ENCODE measurements around the gene NEK8. TPM values are rescaled to one million over a fixed set of nuclear protein-coding genes. Genes with fewer than 3 reads are reported as not detected.

NEK8 gene
- total RNA-seq, 2 experiments from 2014 or later = 4.7 to 5.2 TPM

GRCh38 chr17:28747051-28747691 lies 18.6 kb downstream of the NEK8 start:
- Mint-ChIP-seq H3K4me1 (ENCODE audit: low read depth) (peaks cover 30% of the 10 kb centered on the region), H3K4me3 (peak overlapping the region; percentile 45), H3K9me3 (no peaks in the 10 kb centered on the region), H3K36me3 (ENCODE audit: low read depth) (peaks cover 22% of the 10 kb centered on the region), H3K27me3 (no peaks in the 10 kb centered on the region), H3K27ac (peak overlapping the region; percentile 88)
- POLR2A ChIA-PET = interaction anchor here (2.3 to 13.8 kb wide), 2 partner anchors 19 to 27 kb away, joined by 7 to 268 read pairs; partner anchors contain the start of genes NEK8, RPL23A and TLCD1
- DNase-seq (no peak), ATAC-seq (ENCODE audit: poor library complexity) (no peak)
- Histone ChIP-seq H3K36me3 (ENCODE audit: insufficient read depth, low read length) (peaks cover 30% of the 10 kb centered on the region), H3K9me3 (ENCODE audit: control insufficient read depth in 1 of 2, insufficient read depth in 1 of 2, low read length in 2 of 2) (no peaks in the 10 kb centered on the region), H3K4me3 (ENCODE audit: low read length) (no peak overlapping the region), H3K4me1 (ENCODE audit: insufficient read depth, low read length) (peaks cover 49% of the 10 kb centered on the region), H3K27me3 (ENCODE audit: control insufficient read depth in 1 of 2, insufficient read depth in 2 of 2, low read length in 2 of 2) (no peaks in the 10 kb centered on the region), H3K27ac (ENCODE audit: low read depth in 1 of 2, low read length in 2 of 2) (peak overlapping the region in 1 of 2 donors; percentile 17)
- no peak for TF ChIP-seq CTCF (IDR thresholded peaks at IDR 0.05)
- intact Hi-C loops (cut with DNase I, micrococcal nuclease) = loop anchor here in 1 of 2 experiments (10.0 kb wide), 1 partner anchor 838 kb away; the partner anchor contains the start of gene GIT1
- CTCF ChIA-PET = interaction anchor here (1.4 to 12.6 kb wide), 2 partner anchors 16 to 20 kb away, joined by 4 to 373 read pairs; partner anchors contain the start of genes NEK8 and TLCD1

- Mint-ChIP-seq H3K27me3 (no peaks in the 10 kb centered on the region), H3K9me3 (no peaks in the 10 kb centered on the region), H3K36me3 (ENCODE audit: low read depth) (peaks cover 22% of the 10 kb centered on the region), H3K4me3 (peak overlapping the region; percentile 42), H3K27ac (peak overlapping the region; percentile 15), H3K4me1 (ENCODE audit: low read depth) (peaks cover 30% of the 10 kb centered on the region)
- TF ChIP-seq CTCF (IDR thresholded peaks at IDR 0.05) = no peak
- ChIA-PET CTCF (interaction anchor here (12.6 kb wide), 1 partner anchor 21 kb away, joined by 373 read pairs; the partner anchor contains the start of genes NEK8 and TLCD1), POLR2A (interaction anchor here (0.6 to 13.8 kb wide), 4 partner anchors 20 to 30 kb away, joined by 4 to 268 read pairs (median 6); partner anchors contain the start of genes NEK8, RPL23A and TLCD1)
- no peak for ATAC-seq (ENCODE audit: poor library complexity)
- no peaks in the 10 kb centered on the region for H3K9me3 ChIP-seq (ENCODE audit: control insufficient read depth in 1 of 2, insufficient read depth in 1 of 2, low read length in 2 of 2)
- peaks cover 30% of the 10 kb centered on the region for H3K36me3 ChIP-seq (ENCODE audit: insufficient read depth, low read length)
- no peak overlapping the region for H3K27ac ChIP-seq (ENCODE audit: low read depth in 1 of 2, low read length in 2 of 2)
- DNase-seq = no peak
- H3K27me3 ChIP-seq (ENCODE audit: control insufficient read depth in 1 of 2, insufficient read depth in 2 of 2, low read length in 2 of 2) = no peaks in the 10 kb centered on the region
- H3K4me3 ChIP-seq (ENCODE audit: low read length) = no peak overlapping the region
- peaks cover 46% of the 10 kb centered on the region for H3K4me1 ChIP-seq (ENCODE audit: insufficient read depth, low read length)
- intact Hi-C loops (cut with DNase I, micrococcal nuclease) = loop anchor here in 1 of 2 experiments (10.0 kb wide), 1 partner anchor 837 kb away; the partner anchor contains the start of gene GIT1
Observed at GRCh38 chr17:28747801-28748750, 19.5 kb downstream of the NEK8 start.
